ENCODE data around the gene TMEM219. TPM values are rescaled to one million over a fixed set of nuclear protein-coding genes. Genes with fewer than 3 reads are reported as not detected.

Gene TMEM219
- total and polyA plus RNA-seq, 2 experiments from 2014 or later = 106 to 189 TPM

- H3K9me2 ChIP-seq (replicated peaks; ENCODE audit: insufficient read depth) = no peaks in the 10 kb centered on the region
- no peak for TF ChIP-seq EZH2 (IDR thresholded peaks at IDR 0.05; ENCODE audit: borderline replicate concordance)
- TF ChIP-seq, protein P1, sequence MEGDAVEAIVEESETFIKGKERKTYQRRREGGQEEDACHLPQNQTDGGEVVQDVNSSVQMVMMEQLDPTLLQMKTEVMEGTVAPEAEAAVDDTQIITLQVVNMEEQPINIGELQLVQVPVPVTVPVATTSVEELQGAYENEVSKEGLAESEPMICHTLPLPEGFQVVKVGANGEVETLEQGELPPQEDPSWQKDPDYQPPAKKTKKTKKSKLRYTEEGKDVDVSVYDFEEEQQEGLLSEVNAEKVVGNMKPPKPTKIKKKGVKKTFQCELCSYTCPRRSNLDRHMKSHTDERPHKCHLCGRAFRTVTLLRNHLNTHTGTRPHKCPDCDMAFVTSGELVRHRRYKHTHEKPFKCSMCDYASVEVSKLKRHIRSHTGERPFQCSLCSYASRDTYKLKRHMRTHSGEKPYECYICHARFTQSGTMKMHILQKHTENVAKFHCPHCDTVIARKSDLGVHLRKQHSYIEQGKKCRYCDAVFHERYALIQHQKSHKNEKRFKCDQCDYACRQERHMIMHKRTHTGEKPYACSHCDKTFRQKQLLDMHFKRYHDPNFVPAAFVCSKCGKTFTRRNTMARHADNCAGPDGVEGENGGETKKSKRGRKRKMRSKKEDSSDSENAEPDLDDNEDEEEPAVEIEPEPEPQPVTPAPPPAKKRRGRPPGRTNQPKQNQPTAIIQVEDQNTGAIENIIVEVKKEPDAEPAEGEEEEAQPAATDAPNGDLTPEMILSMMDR (IDR thresholded peaks at IDR 0.05; ENCODE audit: poor library complexity) = no peak
- no peak for TF ChIP-seq EZH2phosphoT487 (IDR thresholded peaks at IDR 0.05; ENCODE audit: low read depth, severe bottlenecking, unreplicated experiment)
- H3K27me3 ChIP-seq = no peaks in the 10 kb centered on the region
- no peak overlapping the region for H2AFZ ChIP-seq
- H3K27ac ChIP-seq = no peak overlapping the region
- no peak for DNase-seq (ENCODE audit: low spot score)
- 96% methylated on average over 30 of the region's 35 CpGs for WGBS (ENCODE audit: low lambda C conversion rate, missing lambda C conversion rate)
- no peaks in the 10 kb centered on the region for H3K9me3 ChIP-seq (ENCODE audit: low read depth)
- no peaks in the 10 kb centered on the region for H4K20me1 ChIP-seq (ENCODE audit: insufficient read depth, poor library complexity, severe bottlenecking)
- no peaks in the 10 kb centered on the region for H3K79me2 ChIP-seq
- H3K36me3 ChIP-seq (replicated peaks; ENCODE audit: insufficient read depth, low read depth) = no peaks in the 10 kb centered on the region
- no peaks in the 10 kb centered on the region for H3K4me1 ChIP-seq (ENCODE audit: insufficient read depth)
- no peak overlapping the region for H3K4me3 ChIP-seq
- no peak overlapping the region for H3K4me2 ChIP-seq
Observed at GRCh38 chr16:29987371-29988085, 25.6 kb downstream of the TMEM219 start.

DNA sequence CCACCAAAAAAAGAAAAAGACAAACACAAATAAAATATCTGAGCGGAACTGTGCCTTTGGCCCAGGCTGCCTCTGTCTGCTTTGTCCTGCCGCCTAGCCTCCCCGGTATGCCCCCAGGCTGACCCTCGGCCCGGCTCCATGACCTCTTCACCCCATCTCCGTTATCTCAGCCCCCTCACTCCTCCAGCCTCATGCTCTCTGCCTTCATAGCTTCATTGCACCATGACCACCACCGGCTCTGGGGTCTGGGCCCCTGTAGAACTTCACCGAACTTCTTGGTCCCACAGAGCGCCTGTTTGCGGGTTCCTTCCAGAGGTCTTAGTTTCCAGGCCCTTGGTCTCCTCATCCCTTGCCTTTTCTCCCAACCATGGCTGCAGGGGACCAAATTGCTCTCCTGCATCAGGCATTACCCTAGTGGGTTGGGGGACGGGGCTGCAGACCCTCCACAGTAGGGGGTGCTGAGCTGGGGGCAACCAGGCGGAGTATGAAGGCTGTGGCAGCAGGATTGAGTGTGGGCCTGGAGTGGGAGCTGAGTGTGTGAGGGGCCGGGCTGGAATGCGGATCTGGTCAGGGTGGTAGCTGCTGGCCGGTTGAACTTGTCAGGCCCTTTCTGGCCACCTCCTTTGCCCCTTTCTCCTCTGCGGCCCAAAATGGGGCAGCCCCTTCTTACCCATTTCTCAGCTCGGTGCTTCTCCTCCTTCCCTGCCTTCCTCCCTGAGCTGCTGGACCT is 26.6 kb downstream of the TMEM219 start:
- no peaks in the 10 kb centered on the region for H4K20me1 ChIP-seq (ENCODE audit: insufficient read depth, poor library complexity, severe bottlenecking)
- H3K36me3 ChIP-seq (replicated peaks; ENCODE audit: insufficient read depth, low read depth) = no peaks in the 10 kb centered on the region
- no peak overlapping the region for H3K27ac ChIP-seq
- H3K27me3 ChIP-seq = no peaks in the 10 kb centered on the region
- TF ChIP-seq, protein P1 (IDR thresholded peaks at IDR 0.05; ENCODE audit: poor library complexity) = no peak
- TF ChIP-seq EZH2phosphoT487 (IDR thresholded peaks at IDR 0.05; ENCODE audit: low read depth, severe bottlenecking, unreplicated experiment) (no peak), EZH2 (IDR thresholded peaks at IDR 0.05; ENCODE audit: borderline replicate concordance) (no peak)
- H3K4me3 ChIP-seq = no peak overlapping the region
- 91% methylated on average over 17 of the region's 17 CpGs for WGBS (ENCODE audit: low lambda C conversion rate, missing lambda C conversion rate)
- no peak overlapping the region for H3K4me2 ChIP-seq
- no peak overlapping the region for H2AFZ ChIP-seq
- no peak for DNase-seq (ENCODE audit: low spot score)
- no peaks in the 10 kb centered on the region for H3K9me2 ChIP-seq (replicated peaks; ENCODE audit: insufficient read depth)
- H3K79me2 ChIP-seq = no peaks in the 10 kb centered on the region
- no peaks in the 10 kb centered on the region for H3K4me1 ChIP-seq (ENCODE audit: insufficient read depth)
- no peaks in the 10 kb centered on the region for H3K9me3 ChIP-seq (ENCODE audit: low read depth)

GRCh38 chr16:29989111-29989858 is 27.4 kb downstream of the TMEM219 start:
- H2AFZ ChIP-seq = no peak overlapping the region
- TF ChIP-seq, protein P1 (IDR thresholded peaks at IDR 0.05; ENCODE audit: poor library complexity) = no peak
- no peak for TF ChIP-seq EZH2phosphoT487 (IDR thresholded peaks at IDR 0.05; ENCODE audit: low read depth, severe bottlenecking, unreplicated experiment)
- TF ChIP-seq EZH2 (IDR thresholded peaks at IDR 0.05; ENCODE audit: borderline replicate concordance) = no peak
- no peak overlapping the region for H3K27ac ChIP-seq
- no peaks in the 10 kb centered on the region for H4K20me1 ChIP-seq (ENCODE audit: insufficient read depth, poor library complexity, severe bottlenecking)
- H3K36me3 ChIP-seq (replicated peaks; ENCODE audit: insufficient read depth, low read depth) = no peaks in the 10 kb centered on the region
- H3K79me2 ChIP-seq = no peaks in the 10 kb centered on the region
- DNase-seq (ENCODE audit: low spot score) = no peak
- no peaks in the 10 kb centered on the region for H3K9me2 ChIP-seq (replicated peaks; ENCODE audit: insufficient read depth)
- H3K27me3 ChIP-seq = no peaks in the 10 kb centered on the region
- H3K9me3 ChIP-seq (ENCODE audit: low read depth) = no peaks in the 10 kb centered on the region
- H3K4me1 ChIP-seq (ENCODE audit: insufficient read depth) = peaks cover 2% of the 10 kb centered on the region
- H3K4me3 ChIP-seq = no peak overlapping the region
- H3K4me2 ChIP-seq = no peak overlapping the region
- 93% methylated on average over 23 of the region's 23 CpGs for WGBS (ENCODE audit: low lambda C conversion rate, missing lambda C conversion rate)
